PFSK-1 (cell line): Measurements from ENCODE around the gene LRRC27.

Experiments used
- FOXP2 ChIP-seq: optimal IDR thresholded peaks from 2 replicates; pipeline ENCODE3; 2011; ENCODE audit warnings: borderline replicate concordance, control low read depth, inconsistent platforms; ENCODE audit not compliant: insufficient read depth; ENCODE audit errors: extremely low read length, extremely low read depth
- POLR2AphosphoS5 ChIP-seq: IDR thresholded peaks from 2 replicates; pipeline ENCODE4 v1.6.1; 2012; ENCODE audit warnings: low read depth, mild to moderate bottlenecking, control low read depth, low read length, moderate library complexity
- SIN3A ChIP-seq: IDR thresholded peaks from 2 replicates; pipeline ENCODE4 v1.6.1; 2012; ENCODE audit warnings: mild to moderate bottlenecking, low read length, moderate library complexity, borderline replicate concordance; ENCODE audit not compliant: insufficient read depth
- TAF1 ChIP-seq: IDR thresholded peaks from 2 replicates; pipeline ENCODE4 v1.6.1; 2012; ENCODE audit warnings: low read length, control low read depth, borderline replicate concordance; ENCODE audit not compliant: insufficient read depth
- TF ChIP-seq, protein P1 (sequence below), 2 experiments: IDR thresholded peaks; 2 replicates each; pipeline versions ENCODE4 v1.6.1 to v1.8.0; 2011 to 2012; ENCODE audit warnings: low read depth in 2 of 2, low read length in 2 of 2, control low read depth in 1 of 2, inconsistent platforms in 1 of 2, mild to moderate bottlenecking in 1 of 2, moderate library complexity in 1 of 2; ENCODE audit not compliant: insufficient read depth in 1 of 2

The LRRC27 gene

DNA sequence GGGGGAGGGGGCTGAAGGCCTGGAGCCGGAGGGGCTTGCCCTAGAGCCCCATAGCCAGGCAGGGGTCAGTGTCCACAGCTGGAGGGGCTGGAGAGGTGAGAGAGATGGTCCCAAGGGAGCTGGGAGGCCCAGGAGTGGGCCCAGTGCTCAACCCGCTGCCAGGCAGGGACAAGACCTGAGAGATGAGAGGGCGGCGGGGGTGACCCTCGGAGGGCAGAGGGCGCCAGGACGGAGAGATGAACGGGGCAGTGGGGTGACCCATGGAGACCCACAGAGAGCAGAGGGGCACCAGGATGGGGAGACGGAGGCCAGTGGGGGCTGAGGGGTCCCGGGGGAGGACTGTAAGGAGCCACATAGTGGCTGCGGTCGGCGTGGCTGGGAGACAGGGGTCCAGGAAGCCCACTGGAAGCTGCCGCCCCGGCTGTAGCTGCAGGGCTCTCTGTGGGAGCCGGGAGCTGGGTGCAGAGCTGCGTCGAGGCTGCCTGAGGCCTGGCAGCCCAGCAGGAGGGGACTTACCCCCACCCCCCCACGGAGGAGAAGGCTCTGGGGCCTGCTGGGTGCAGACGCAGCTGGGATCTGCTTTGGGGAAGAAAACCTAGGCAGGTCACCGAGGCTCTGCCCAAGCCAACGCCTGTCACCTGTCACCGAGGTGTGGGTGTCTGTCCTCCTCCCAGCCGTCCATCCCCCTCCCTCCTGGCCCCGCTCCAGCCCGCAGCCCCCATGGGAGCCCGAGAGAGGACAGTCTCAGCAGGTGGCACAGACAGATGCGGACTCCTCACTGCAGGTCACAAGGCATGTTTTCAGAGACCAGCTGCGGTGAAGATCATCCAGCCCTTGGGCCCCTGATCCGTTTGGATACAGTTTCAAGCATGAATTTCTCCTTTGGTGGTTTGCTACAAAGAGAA is 90.1 kb downstream of the LRRC27 start:
- TF ChIP-seq, protein P1, sequence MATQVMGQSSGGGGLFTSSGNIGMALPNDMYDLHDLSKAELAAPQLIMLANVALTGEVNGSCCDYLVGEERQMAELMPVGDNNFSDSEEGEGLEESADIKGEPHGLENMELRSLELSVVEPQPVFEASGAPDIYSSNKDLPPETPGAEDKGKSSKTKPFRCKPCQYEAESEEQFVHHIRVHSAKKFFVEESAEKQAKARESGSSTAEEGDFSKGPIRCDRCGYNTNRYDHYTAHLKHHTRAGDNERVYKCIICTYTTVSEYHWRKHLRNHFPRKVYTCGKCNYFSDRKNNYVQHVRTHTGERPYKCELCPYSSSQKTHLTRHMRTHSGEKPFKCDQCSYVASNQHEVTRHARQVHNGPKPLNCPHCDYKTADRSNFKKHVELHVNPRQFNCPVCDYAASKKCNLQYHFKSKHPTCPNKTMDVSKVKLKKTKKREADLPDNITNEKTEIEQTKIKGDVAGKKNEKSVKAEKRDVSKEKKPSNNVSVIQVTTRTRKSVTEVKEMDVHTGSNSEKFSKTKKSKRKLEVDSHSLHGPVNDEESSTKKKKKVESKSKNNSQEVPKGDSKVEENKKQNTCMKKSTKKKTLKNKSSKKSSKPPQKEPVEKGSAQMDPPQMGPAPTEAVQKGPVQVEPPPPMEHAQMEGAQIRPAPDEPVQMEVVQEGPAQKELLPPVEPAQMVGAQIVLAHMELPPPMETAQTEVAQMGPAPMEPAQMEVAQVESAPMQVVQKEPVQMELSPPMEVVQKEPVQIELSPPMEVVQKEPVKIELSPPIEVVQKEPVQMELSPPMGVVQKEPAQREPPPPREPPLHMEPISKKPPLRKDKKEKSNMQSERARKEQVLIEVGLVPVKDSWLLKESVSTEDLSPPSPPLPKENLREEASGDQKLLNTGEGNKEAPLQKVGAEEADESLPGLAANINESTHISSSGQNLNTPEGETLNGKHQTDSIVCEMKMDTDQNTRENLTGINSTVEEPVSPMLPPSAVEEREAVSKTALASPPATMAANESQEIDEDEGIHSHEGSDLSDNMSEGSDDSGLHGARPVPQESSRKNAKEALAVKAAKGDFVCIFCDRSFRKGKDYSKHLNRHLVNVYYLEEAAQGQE (IDR thresholded peaks at IDR 0.05; ENCODE audit: insufficient read depth in 1 of 2, low read depth in 2 of 2, low read length in 2 of 2) = no peak
- TF ChIP-seq SIN3A (no peak), TAF1 (no peak), POLR2AphosphoS5 (no peak), FOXP2 (no peak)

DNA sequence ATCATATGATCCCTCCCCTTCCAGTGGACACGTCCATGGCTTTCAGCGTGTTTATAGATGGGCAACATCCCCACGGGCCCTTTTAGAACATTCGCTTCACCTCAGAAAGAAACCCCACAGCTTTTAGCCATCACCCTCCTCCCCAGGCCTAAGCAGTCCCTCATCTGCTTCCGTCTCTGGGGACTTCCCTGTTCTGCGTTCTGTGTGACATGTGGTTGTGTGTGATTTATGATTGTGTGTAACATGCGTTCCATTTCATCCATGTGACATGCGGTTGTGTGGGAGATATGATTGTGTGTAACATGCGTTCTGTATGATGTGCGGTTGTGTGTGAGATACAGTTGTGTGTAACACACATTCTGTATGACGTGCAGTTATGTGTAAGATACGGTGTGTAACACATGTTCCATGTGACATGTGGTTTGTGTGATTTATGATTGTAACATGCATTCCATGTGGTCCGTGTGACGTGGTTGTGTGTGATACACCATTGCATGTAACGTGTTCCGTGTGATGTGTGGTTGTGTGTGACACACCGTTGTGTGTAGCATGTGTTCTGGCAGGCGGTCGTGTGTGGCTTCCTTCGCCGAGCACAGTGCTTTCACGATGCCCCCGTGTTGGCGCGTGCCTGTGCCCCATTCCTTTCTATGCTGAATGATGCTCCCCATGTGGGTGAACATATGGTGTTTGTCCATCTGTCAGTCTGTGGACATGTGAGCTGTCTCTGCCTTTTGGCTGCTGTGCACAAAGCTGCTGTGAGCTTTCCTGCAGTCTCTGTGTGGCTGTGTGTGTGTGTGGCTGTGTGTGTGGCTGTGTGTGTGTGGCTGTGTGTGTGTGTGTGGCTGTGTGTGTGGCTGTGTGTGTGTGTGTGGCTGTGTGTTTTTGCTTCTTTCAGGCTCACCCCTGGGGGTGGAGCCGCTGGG is 91.2 kb downstream of the LRRC27 start:
- TF ChIP-seq SIN3A (no peak), FOXP2 (no peak), TAF1 (no peak), POLR2AphosphoS5 (no peak)
- TF ChIP-seq, protein P1 (IDR thresholded peaks at IDR 0.05; ENCODE audit: insufficient read depth in 1 of 2, low read depth in 2 of 2, low read length in 2 of 2) = no peak

DNA sequence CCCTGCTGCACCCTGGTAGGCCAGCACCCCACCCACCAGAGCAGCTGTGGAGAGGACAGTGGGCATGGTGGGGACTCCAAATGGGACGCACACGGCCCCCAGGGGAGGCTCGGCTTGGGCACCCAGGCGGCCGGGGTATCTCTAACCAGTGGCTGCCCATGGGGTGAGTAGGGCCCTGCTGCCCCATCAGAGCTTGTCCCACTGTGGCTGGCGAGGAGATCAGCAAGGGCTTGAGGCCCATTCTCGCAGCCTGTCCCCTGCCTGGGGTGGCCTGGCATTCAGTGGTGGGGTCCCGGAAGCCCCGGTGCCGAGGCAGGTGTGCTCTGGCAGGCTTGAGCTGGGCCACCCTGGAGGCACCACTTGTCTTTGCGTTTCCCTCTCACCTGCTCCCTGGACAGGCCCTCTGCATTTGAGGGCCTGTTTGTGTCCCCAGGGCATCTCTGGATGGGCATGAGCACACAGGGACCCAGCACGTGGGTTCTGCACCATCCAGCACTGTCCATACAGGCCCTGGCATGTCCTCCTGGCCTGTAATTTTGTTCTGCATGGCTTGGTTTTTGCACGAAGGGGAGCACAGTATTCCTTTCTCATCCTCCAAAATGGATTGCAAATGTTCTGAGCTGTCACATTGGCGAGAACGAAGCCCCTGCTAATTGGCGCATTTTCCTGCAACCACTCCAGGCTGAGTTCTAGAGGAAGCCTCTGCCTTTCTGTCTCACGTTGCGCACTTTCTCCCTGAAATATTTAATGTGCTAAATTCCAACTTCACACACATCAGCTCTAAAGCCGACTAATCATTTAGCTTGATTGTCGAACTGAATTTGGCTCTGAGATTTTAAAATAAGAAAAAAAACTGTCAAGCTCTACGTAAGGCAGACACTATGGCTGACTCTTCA is 92.2 kb downstream of the LRRC27 start:
- TF ChIP-seq TAF1 = no peak
- TF ChIP-seq, protein P1 (IDR thresholded peaks at IDR 0.05; ENCODE audit: insufficient read depth in 1 of 2, low read depth in 2 of 2, low read length in 2 of 2) = no peak
- no peak for TF ChIP-seq POLR2AphosphoS5
- TF ChIP-seq FOXP2 = no peak
- no peak for TF ChIP-seq SIN3A

DNA sequence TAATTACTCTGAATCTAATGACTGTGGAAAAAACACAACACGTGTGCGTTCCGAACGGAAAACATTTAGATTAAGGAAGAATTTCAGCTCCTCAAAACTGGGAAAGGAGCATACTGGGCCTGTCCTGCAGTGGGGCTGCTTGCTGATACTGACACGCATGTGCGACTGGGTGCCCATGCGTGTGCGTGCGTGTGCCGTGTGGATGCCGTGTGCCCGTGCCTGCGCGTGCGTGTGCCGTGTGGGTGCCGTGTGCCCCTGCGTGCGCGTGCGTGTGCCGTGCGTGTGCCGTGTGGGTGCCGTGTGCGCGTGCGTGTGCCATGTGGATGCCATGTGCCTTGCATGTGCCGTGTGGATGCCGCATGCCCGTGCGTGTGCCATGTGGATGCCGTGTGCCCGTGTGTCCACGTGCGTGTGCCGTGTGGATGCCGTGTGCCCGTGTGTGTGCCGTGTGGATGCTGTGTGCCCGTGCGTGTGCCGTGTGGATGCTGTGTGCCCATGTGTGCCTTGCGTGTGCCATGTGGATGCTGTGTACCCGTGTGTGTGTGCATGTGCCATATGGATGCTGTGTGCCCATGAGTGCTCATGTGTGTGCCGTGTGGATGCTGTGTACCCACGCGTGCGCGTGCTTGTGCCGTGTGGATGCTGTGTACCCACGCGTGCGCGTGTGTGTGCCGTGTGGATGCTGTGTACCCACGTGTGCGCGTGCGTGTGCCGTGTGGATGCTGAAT is 93.2 kb downstream of the LRRC27 start:
- TF ChIP-seq SIN3A = no peak
- no peak for TF ChIP-seq FOXP2
- no peak for TF ChIP-seq TAF1
- no peak for TF ChIP-seq POLR2AphosphoS5
- TF ChIP-seq, protein P1 (IDR thresholded peaks at IDR 0.05; ENCODE audit: insufficient read depth in 1 of 2, low read depth in 2 of 2, low read length in 2 of 2) = no peak
